GM12864 (cell line): Measurements from ENCODE around the gene S100A13.

Source experiments
- DNase-seq: peaks from one replicate; pipeline ENCODE4 v3.0.0-alpha.2; 2011; ENCODE audit warnings: low read depth
- H3K4me3 ChIP-seq: 2 replicates; pipeline ENCODE4 v1.5.1; 2011; ENCODE audit warnings: mild to moderate bottlenecking, low read depth, low read length, control low read depth
- CTCF ChIP-seq: IDR thresholded peaks from 2 replicates; pipeline ENCODE4 v1.5.1; 2011; ENCODE audit warnings: low read depth, mild to moderate bottlenecking, moderate library complexity, low read length, control low read depth, inconsistent platforms; ENCODE audit errors: missing control alignments

S100A13 gene

GRCh38 chr1:153571706-153572105, 55.6 kb downstream of the S100A13 start:
- no peak overlapping the region for H3K4me3 ChIP-seq
- DNase-seq, result no peak
- no peak for TF ChIP-seq CTCF

- no peak for TF ChIP-seq CTCF
- DNase-seq, result no peak
Measured at GRCh38 chr1:153570874-153571273, 56.4 kb downstream of the S100A13 start.

GRCh38 chr1:153569465-153569864, 57.8 kb downstream of the S100A13 start:
- no peak for DNase-seq
- no peak for TF ChIP-seq CTCF
- no peak overlapping the region for H3K4me3 ChIP-seq

More at GRCh38 chr1:153570874-153571273, 56.4 kb downstream of the S100A13 start:
- H3K4me3 ChIP-seq, result no peak overlapping the region
